ENCODE measurements around the gene MYL7. TPM values are rescaled to one million over a fixed set of nuclear protein-coding genes. Genes with fewer than 3 reads are reported as not detected.

Gene MYL7
- total and polyA plus RNA-seq, 2 experiments from 2014 or later: 4.8 TPM; not detected in 1

DNA sequence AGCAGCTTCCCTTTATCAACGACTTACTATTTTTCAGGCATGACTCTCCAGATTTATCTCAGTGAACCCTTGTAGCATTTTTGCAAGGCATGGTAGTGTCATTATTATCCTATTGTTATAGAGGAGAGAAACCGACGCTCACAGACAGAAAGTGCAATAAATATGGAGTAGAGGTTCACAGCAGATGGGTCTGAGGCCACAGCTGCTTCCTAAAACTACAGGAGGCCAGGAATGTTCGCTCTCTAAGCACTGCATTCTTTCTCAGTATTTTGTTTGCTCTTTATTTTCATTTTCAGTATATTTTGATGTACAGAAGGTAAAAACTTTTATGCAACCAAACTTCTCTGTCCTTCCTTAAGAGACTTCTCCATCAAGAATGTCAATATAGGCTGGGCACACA lies 41.5 kb downstream of the MYL7 start:
- no peak overlapping the region for H3K4me3 Mint-ChIP-seq
- Histone ChIP-seq H4K20me1 (replicated peaks; ENCODE audit: insufficient read depth) (no peaks in the 10 kb centered on the region), H3K4me2 (no peak overlapping the region), H2AFZ (no peak overlapping the region), H3K36me3 (ENCODE audit: insufficient read depth) (no peaks in the 10 kb centered on the region), H3K27ac (ENCODE audit: low read depth) (no peak overlapping the region), H3K4me3 (no peak overlapping the region), H3K4me1 (ENCODE audit: insufficient read depth) (peaks cover 4% of the 10 kb centered on the region; the same call in 1 of the 2 replicates), H3K27me3 (ENCODE audit: insufficient read depth) (no peaks in the 10 kb centered on the region), H3K79me2 (replicated peaks; ENCODE audit: insufficient read depth) (no peaks in the 10 kb centered on the region), H3F3A (replicated peaks; ENCODE audit: low read depth) (no peaks in the 10 kb centered on the region), H3K9me2 (ENCODE audit: insufficient read depth) (no peaks in the 10 kb centered on the region)
- TF ChIP-seq STAT1 (IDR thresholded peaks at IDR 0.05; ENCODE audit: unreplicated experiment) (no peak), NANOG (IDR thresholded peaks at IDR 0.05; ENCODE audit: borderline replicate concordance) (no peak), POLR2AphosphoS5 (IDR thresholded peaks at IDR 0.05; ENCODE audit: low read depth) (no peak), ZNF462 (CRISPR knock-in tag; IDR thresholded peaks at IDR 0.05) (no peak), CREB1 (CRISPR knock-in tag; IDR thresholded peaks at IDR 0.05; ENCODE audit: low read depth) (no peak), EZH2phosphoT487 (IDR thresholded peaks at IDR 0.05; ENCODE audit: unreplicated experiment) (no peak), EZH2 (IDR thresholded peaks at IDR 0.05; ENCODE audit: low read depth, unreplicated experiment) (no peak), JUNB (IDR thresholded peaks at IDR 0.05; ENCODE audit: unreplicated experiment) (no peak), CTCF (conservative IDR thresholded peaks at IDR 0.05; ENCODE audit: low read depth in 2 of 2) (no peak), ZNF114 (CRISPR knock-in tag; IDR thresholded peaks at IDR 0.05) (no peak)
- TF ChIP-seq, protein P1, sequence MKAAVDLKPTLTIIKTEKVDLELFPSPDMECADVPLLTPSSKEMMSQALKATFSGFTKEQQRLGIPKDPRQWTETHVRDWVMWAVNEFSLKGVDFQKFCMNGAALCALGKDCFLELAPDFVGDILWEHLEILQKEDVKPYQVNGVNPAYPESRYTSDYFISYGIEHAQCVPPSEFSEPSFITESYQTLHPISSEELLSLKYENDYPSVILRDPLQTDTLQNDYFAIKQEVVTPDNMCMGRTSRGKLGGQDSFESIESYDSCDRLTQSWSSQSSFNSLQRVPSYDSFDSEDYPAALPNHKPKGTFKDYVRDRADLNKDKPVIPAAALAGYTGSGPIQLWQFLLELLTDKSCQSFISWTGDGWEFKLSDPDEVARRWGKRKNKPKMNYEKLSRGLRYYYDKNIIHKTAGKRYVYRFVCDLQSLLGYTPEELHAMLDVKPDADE (IDR thresholded peaks at IDR 0.05): no peak
- H3K9me3 Mint-ChIP-seq: no peaks in the 10 kb centered on the region
- ATAC-seq: no peak
- DNase-seq (ENCODE audit: low spot score): no peak
- H3K36me3 Mint-ChIP-seq (ENCODE audit: low read depth): no peaks in the 10 kb centered on the region
- H3K27ac Mint-ChIP-seq: no peak overlapping the region
- peaks cover 20% of the 10 kb centered on the region for H3K27me3 Mint-ChIP-seq (ENCODE audit: insufficient read depth, low read depth, poor library complexity)
- H3K4me1 Mint-ChIP-seq: peaks cover 11% of the 10 kb centered on the region
